A673 (cell line): ENCODE data around the gene HPGDS. TPM values are rescaled to one million over a fixed set of nuclear protein-coding genes. Genes with fewer than 3 reads are reported as not detected.

ENCODE experiments used
- BruUV-seq: library from RNA; stranded (reverse); fragments of 400-500 nt; replicated peaks from 2 replicates; lab custom pipeline; 2021; lab: Mats Ljungman, UMichigan
- CTCF ChIA-PET: fragments of 300-600 bp; sonication (Branson Sonifier 250); formaldehyde crosslinking; loops from one replicate; lab custom pipeline; 2022; ENCODE audit warnings: antibody characterized with exemption; lab: Charles Lee
- POLR2A ChIA-PET: fragments of 300-600 bp; sonication (Branson Sonifier 250); formaldehyde crosslinking; loops from one replicate; lab custom pipeline; 2022; ENCODE audit warnings: antibody characterized with exemption; ENCODE audit not compliant: low non-redundant PET; lab: Charles Lee
- DNase-seq: peaks from one replicate; pipeline ENCODE4 v3.0.0-alpha.2; 2015; ENCODE audit warnings: low spot score
- H3K27ac ChIP-seq: fragments of 200-600 bp; sonication (generic); 2 replicates; pipeline ENCODE4 v1.5.1; 2016; ENCODE audit warnings: mixed run types, low read depth, mild to moderate bottlenecking, mixed read lengths, antibody characterized with exemption, low read length; ENCODE audit not compliant: poor library complexity, severe bottlenecking
- H3K27me3 ChIP-seq: fragments of 200-600 bp; sonication (generic); replicated peaks from 2 replicates; pipeline ENCODE4 v1.6.1; 2017; ENCODE audit warnings: mixed run types, low read depth, mild to moderate bottlenecking, mixed read lengths, antibody characterized with exemption, low read length; ENCODE audit not compliant: insufficient read depth, poor library complexity
- H3K36me3 ChIP-seq: fragments of 200-600 bp; sonication (generic); 2 replicates; pipeline ENCODE4 v1.6.1; 2016; ENCODE audit warnings: mixed run types, mild to moderate bottlenecking, mixed read lengths, antibody characterized with exemption, low read length; ENCODE audit not compliant: insufficient read depth, poor library complexity, severe bottlenecking
- H3K4me1 ChIP-seq: fragments of 200-600 bp; sonication (generic); 2 replicates; pipeline ENCODE4 v1.6.1; 2017; ENCODE audit warnings: mixed run types, mild to moderate bottlenecking, mixed read lengths, antibody characterized with exemption, low read length; ENCODE audit not compliant: insufficient read depth, poor library complexity, severe bottlenecking
- H3K4me3 ChIP-seq: fragments of 200-600 bp; sonication (generic); 2 replicates; pipeline ENCODE4 v1.5.1; 2016; ENCODE audit warnings: low read depth, mixed run types, mild to moderate bottlenecking, mixed read lengths, low read length; ENCODE audit not compliant: poor library complexity, severe bottlenecking
- H3K9me3 ChIP-seq: fragments of 200-600 bp; sonication (generic); 2 replicates; pipeline ENCODE4 v1.6.1; 2016; ENCODE audit warnings: mixed run types, low read depth, mild to moderate bottlenecking, mixed read lengths, antibody characterized with exemption, low read length; ENCODE audit not compliant: poor library complexity, severe bottlenecking
- CTCF ChIP-seq: fragments of 300-800, 200-600 bp; sonication (generic); conservative IDR thresholded peaks from 2 replicates; pipeline ENCODE4 v1.5.1; 2017; ENCODE audit warnings: low read depth, mild to moderate bottlenecking, antibody characterized with exemption, low read length, moderate library complexity, mixed read lengths
- EZH2 ChIP-seq: fragments of 200-600 bp; sonication (generic); IDR thresholded peaks from 2 replicates; pipeline ENCODE4 v1.6.1; 2017; ENCODE audit warnings: borderline replicate concordance, low read depth, mild to moderate bottlenecking, mixed read lengths, antibody characterized with exemption, low read length; ENCODE audit not compliant: poor library complexity, severe bottlenecking
- intact Hi-C: fragments of 100-400 bp; cut with micrococcal nuclease; formaldehyde crosslinking; loops from one replicate; pipeline ENCODE4 v1.10.0; 2022; ENCODE audit not compliant: unreplicated experiment
- total RNA-seq: library from RNA; stranded (reverse); gene quantifications from 2 replicates; pipeline ENCODE4 v1.2.3, GENCODE V29; 2021

The HPGDS gene
- total RNA-seq, 1 experiment from 2014 or later = not detected

GRCh38 chr4:94307231-94307871 is 35.3 kb downstream of the HPGDS start:
- POLR2A ChIA-PET = no interaction called here
- no peaks in the 10 kb centered on the region for H3K9me3 ChIP-seq
- BruUV-seq = no TSS peak
- no peaks in the 10 kb centered on the region for H3K27me3 ChIP-seq
- no peak overlapping the region for H3K4me3 ChIP-seq
- CTCF ChIA-PET = no interaction called here
- H3K27ac ChIP-seq = no peak overlapping the region
- no peak for TF ChIP-seq CTCF
- no peak for TF ChIP-seq EZH2
- H3K36me3 ChIP-seq = no peaks in the 10 kb centered on the region
- H3K4me1 ChIP-seq = peaks cover 17% of the 10 kb centered on the region
- no peak for DNase-seq
- intact Hi-C loops = loop anchor here (10.0 kb wide), 1 partner anchor 817 kb away; no protein-coding TSS in a partner anchor

- H3K4me3 ChIP-seq = no peak overlapping the region
- no peak for TF ChIP-seq CTCF
- TF ChIP-seq EZH2 = no peak
- intact Hi-C loops = loop anchor here (10.0 kb wide), 1 partner anchor 818 kb away; no protein-coding TSS in a partner anchor
- BruUV-seq = no TSS peak
- no peaks in the 10 kb centered on the region for H3K36me3 ChIP-seq
- H3K27ac ChIP-seq = no peak overlapping the region
- H3K9me3 ChIP-seq = no peaks in the 10 kb centered on the region
- ChIA-PET CTCF (no interaction called here), POLR2A (no interaction called here)
- DNase-seq = no peak
- peaks cover 17% of the 10 kb centered on the region for H3K4me1 ChIP-seq
- H3K27me3 ChIP-seq = no peaks in the 10 kb centered on the region
Measured at GRCh38 chr4:94306713-94307112, 35.9 kb downstream of the HPGDS start.

GRCh38 chr4:94305466-94306225 is 37.0 kb downstream of the HPGDS start:
- no peaks in the 10 kb centered on the region for H3K9me3 ChIP-seq
- peak; percentile 10 for DNase-seq
- no peak overlapping the region for H3K4me3 ChIP-seq
- TF ChIP-seq EZH2 (no peak), CTCF (no peak)
- no TSS peak for BruUV-seq
- ChIA-PET CTCF (no interaction called here), POLR2A (no interaction called here)
- peaks cover 17% of the 10 kb centered on the region for H3K4me1 ChIP-seq
- H3K27me3 ChIP-seq = no peaks in the 10 kb centered on the region
- no peaks in the 10 kb centered on the region for H3K36me3 ChIP-seq
- intact Hi-C loops = loop anchor here (10.0 kb wide), 1 partner anchor 819 kb away; no protein-coding TSS in a partner anchor
- no peak overlapping the region for H3K27ac ChIP-seq
